ENCODE results near the gene RXYLT1.
A peak's percentile ranks its signal among the peaks of the same experiment; 100 is the strongest.

Gene RXYLT1

DNA sequence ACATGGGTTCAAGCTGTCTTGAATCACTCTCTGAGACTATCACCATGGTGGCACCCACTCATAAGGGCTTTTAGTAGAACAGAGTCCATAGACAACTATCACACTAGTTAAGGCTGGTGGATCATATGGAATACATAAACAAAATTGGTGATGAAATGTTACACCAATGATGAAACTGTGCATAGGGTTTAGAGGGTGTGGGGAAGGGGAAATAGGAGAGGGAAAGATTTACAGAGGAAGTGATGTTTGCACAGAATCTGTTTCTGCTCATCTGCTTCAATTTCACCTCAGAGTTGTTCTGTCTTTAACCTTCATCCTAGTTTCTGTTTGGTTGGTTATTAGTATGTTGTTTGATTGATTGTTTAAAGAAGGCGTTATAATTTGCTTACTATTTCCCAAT is 2.4 kb upstream of the RXYLT1 start:
- DNase-seq (ENCODE audit: insufficient read length, low spot score) (no peak), FAIRE-seq (no peak)
- TF ChIP-seq POLR2A (IDR thresholded peaks at IDR 0.05; ENCODE audit: low read depth, low read length), result no peak

DNA sequence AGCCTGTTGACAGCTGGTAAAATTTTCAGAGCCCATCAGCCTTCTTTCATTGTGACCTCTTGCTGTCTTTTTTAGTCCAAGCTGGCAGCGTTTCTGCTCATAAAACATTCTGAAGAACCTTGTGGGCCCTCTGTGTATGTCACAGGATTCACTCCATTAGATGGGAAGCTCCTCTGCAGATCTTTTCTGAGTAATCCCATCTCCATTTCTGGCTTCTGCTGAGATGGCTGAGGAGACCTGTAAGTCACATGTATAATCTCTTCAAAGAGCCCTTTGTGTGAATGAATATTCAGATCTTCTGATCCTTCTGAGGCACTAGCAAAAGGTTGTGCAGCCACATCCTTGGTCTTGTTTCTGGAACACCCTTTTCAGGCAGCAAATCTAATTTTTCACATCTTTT is 2.8 kb downstream of the RXYLT1 start:
- TF ChIP-seq POLR2A (IDR thresholded peaks at IDR 0.05; ENCODE audit: low read depth, low read length), result no peak
- DNase-seq (ENCODE audit: insufficient read length, low spot score), result no peak
- no peak for FAIRE-seq

DNA sequence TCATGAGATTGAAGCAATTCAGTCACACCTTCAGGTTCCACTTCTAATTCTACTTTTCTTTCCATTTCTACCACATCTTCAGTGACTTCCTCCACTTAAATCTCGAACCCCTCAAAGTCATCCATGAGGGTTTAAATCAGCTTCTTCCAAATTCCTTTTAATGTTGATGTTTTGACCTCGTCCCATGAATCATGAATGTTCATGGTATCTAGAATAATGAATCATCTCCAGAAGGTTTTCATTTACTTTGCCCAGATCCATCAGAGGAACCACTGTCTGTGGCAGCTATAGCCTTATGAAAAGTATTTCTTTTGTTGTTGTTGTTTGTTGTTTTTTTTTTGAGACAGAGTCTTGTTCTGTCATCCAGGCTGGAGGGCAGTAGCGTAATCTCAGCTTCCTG is 7.6 kb downstream of the RXYLT1 start:
- TF ChIP-seq POLR2A (IDR thresholded peaks at IDR 0.05; ENCODE audit: low read depth, low read length), result no peak
- no peak for DNase-seq (ENCODE audit: insufficient read length, low spot score)
- FAIRE-seq, result peak; percentile 65

DNA sequence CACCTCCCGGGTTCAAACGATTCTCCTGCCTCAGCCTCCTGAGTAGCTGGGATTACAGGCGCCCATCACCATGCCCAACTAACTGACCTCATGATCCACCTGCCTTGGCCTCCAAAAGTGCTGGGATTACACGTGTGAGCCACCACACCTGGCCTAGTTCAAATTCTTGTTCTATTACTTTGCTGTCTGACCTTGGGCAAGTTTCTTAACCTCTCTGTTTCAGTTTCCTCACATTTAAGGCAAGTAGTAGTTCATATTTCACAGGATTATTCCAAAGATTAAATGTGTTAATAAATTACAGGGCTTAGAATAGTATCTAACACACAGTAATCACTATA is 10.9 kb downstream of the RXYLT1 start:
- TF ChIP-seq POLR2A (IDR thresholded peaks at IDR 0.05; ENCODE audit: low read depth, low read length), result no peak
- no peak for DNase-seq (ENCODE audit: insufficient read length, low spot score)
- FAIRE-seq, result no peak

DNA sequence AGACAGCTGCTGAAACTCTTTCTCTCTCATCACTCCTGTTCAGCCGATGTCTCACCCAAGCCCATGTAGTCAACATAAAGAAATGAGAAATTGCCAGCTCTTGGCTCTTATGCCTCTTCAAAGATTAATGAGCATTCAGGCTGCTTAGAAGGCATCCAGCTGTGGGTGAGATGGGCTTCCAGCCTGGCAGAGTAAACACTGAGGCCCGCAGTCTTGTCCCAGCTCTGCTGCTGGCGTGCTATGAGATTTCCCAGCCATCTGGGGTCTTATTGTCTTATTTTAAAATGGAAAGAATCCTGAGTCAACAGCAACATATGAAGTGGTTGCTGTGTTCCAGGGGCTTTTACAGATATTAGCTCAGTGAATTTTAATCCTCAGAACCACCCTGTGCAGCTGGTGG is 12.6 kb downstream of the RXYLT1 start:
- no peak for DNase-seq (ENCODE audit: insufficient read length, low spot score)
- TF ChIP-seq POLR2A (IDR thresholded peaks at IDR 0.05; ENCODE audit: low read depth, low read length), result no peak
- FAIRE-seq, result no peak

DNA sequence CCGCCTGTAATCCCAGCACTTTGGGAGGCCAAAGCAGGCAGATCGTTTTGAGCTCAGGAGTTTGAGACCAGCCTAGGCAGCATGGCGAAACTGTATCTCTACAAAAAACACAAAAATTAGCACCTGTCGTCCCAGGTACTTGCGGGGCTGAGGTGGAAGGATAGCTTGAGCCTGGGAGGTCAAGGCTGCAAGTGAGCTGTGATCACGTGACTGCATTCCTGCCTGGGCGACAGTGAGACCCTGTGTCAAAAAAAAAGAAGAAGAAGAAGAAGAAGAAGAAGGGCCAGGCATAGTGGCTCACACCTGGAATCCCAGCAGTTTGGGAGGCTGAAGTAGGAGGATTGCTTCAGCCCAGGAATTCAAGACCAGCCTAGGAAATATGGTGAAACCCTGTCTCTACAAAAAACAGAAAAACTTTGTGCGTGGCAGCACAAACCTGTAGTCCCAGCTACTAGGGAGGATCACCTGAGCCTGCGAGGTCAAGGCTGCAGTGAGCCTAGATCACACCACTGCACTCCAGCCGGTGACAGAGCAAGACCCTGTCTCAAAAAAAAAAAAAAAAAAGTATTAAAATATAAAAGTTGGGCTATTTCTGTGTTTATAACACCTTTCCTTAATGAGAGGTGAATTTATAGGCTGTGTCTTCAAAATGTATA is 15.5 kb downstream of the RXYLT1 start:
- no peak for DNase-seq (ENCODE audit: insufficient read length, low spot score)
- no peak for FAIRE-seq
- TF ChIP-seq POLR2A (IDR thresholded peaks at IDR 0.05; ENCODE audit: low read depth, low read length), result no peak

DNA sequence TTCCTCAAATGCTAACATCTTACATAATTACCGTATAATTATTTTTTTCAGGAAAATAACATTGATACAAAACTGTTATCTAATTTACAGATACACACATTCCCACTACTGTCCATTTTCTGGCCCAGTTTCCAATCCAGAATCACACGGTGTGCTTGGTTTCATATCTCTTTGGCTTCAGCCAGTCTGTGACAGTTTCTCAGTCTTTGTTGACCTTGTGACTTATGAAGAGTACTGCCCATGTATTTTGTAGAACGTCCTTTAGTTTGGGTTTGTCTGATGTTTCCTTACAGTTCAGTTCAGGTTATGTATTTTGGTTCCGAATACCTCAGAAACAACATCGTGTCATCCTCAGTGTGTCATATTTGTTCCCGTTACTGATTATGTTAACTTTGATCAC is 16.2 kb downstream of the RXYLT1 start:
- DNase-seq (ENCODE audit: insufficient read length, low spot score) (no peak), FAIRE-seq (no peak)
- no peak for TF ChIP-seq POLR2A (IDR thresholded peaks at IDR 0.05; ENCODE audit: low read depth, low read length)

DNA sequence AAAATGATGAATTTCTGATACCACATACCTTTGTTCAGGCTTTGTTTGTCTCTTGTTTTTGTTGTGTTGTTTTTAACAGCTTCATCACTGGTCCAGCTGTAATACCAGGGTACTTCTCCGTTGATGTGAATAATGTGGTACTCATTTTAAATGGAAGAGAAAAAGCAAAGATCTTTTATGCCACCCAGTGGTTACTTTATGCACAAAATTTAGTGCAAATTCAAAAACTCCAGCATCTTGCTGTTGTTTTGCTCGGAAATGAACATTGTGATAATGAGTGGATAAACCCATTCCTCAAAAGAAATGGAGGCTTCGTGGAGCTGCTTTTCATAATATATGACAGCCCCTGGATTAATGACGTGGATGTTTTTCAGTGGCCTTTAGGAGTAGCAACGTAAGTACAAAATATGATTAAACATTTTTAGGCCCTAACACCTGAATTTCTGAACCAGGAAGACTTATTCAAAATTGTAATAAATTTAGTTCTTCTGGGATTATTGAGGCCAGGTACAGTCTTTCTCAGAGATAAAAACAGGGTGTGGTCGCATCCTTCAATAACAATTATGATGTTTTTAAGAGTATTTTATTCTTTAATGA is 22.4 kb downstream of the RXYLT1 start:
- DNase-seq (ENCODE audit: insufficient read length, low spot score) (no peak), FAIRE-seq (peak; percentile 86)
- no peak for TF ChIP-seq POLR2A (IDR thresholded peaks at IDR 0.05; ENCODE audit: low read depth, low read length)

DNA sequence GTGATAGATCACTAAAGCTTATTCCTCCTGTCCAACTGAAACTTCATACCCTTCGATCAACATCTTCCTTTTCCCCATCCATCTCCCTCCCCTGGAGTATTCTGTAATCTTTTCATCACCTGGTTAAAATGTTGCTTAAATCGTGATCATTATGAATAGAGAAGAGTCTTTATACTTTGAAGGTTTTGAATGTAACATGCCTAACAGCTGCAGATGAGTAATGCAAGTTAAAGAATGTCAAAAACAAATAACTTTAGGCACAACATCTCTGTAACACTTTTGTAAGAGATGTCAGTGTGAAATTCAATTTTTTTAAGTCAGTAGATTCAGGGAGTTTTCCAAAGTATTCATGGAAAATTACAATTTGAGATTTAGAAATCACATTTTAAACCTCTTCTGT is 25.0 kb downstream of the RXYLT1 start:
- FAIRE-seq (no peak), DNase-seq (ENCODE audit: insufficient read length, low spot score) (no peak)
- no peak for TF ChIP-seq POLR2A (IDR thresholded peaks at IDR 0.05; ENCODE audit: low read depth, low read length)

DNA sequence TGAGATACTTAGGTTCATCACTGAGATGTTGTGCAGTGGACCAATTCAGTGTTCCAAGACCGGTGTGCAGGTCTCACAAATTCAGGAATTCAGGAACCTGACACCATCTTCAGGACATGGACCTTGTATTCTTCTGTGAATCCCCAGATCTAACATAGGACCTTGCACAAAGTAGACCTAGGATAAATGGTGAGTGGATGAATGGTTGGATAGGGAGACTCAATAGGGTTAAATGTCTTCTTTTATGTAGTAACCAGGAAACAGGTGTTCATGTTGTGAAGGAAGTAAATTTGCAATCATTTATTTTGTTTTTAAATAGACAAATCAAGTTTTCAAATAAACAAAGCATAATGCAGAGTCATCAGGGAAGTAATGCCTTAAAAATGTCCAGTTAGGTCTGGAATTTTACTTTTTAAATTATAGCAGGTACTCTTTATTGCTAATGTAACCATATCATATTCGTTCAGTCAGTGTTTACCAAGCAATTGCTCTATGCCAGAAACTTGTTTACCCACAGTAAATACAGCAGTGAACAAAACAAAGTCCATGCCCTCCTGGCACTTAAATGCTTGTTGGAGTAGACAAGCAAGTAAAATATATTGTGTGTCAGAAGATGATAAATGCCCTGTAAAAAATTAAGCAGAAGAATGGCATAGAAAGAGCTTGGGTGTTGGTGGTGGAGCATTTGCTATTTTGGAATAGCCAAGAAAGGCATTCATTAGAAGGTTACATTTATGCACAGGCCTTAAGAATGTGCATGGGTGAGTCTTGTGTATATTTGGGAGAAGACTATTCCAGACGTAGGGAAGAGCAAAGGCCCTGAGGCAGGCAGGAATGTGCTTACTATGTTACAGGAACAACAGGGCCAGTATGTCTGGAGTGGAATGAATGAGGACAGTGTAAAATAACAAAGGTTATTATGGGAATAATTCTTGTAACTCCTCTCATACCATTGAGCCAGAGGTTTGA is 26.3 kb downstream of the RXYLT1 start:
- TF ChIP-seq POLR2A (IDR thresholded peaks at IDR 0.05; ENCODE audit: low read depth, low read length), result no peak
- DNase-seq (ENCODE audit: insufficient read length, low spot score) (no peak), FAIRE-seq (no peak)

DNA sequence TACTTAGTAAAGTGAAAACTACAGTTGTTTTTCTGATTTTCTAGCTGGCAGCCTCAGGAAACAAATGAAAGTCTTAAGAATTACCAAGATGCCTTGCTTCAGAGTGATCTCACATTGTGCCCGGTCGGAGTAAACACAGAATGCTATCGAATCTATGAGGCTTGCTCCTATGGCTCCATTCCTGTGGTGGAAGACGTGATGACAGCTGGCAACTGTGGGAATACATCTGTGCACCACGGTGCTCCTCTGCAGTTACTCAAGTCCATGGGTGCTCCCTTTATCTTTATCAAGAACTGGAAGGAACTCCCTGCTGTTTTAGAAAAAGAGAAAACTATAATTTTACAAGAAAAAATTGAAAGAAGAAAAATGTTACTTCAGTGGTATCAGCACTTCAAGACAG is 28.9 kb downstream of the RXYLT1 start:
- DNase-seq (ENCODE audit: insufficient read length, low spot score), result no peak
- TF ChIP-seq POLR2A (IDR thresholded peaks at IDR 0.05; ENCODE audit: low read depth, low read length), result no peak
- FAIRE-seq, result no peak

DNA sequence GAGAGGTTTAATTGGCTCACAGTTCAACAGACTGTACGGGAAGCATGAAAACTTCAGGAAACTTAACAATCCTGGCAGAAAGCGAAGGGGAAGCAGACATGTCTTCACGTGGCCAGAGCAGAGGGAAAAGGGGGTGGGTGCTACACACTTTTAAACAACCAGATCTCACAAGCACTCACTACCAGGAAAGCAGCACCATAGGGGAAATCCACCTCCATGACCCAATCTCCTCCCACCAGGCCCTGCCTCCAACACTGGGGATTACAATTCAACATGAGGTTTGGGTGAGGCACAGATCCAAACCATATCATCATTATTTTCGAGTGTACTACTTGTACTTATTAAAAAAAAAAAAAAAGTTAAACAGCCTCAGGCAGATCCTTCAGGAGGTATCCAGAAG is 29.9 kb downstream of the RXYLT1 start:
- no peak for TF ChIP-seq POLR2A (IDR thresholded peaks at IDR 0.05; ENCODE audit: low read depth, low read length)
- no peak for FAIRE-seq

DNA sequence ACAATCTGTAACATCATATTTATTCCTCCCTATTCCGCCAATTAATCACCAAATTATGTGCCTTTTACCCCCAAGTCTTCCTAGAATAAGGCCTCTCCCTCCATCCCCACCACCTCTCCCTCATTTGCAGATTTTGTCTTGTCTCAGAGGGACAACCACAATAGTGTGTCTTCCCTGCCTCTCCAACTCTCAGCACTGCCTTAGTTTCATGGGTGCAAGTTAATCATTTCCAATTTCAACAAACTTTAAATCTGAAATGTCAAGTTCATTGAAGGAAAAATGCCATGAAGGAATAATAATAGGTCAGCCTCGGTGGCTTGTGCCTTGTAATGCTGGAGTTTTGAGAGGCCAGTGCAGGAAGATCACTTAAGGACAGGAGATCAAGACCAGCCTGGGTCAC is 31.6 kb downstream of the RXYLT1 start:
- no peak for DNase-seq (ENCODE audit: insufficient read length, low spot score)
- no peak for FAIRE-seq
- no peak for TF ChIP-seq POLR2A (IDR thresholded peaks at IDR 0.05; ENCODE audit: low read depth, low read length)

More for the DNA sequence above, 29.9 kb downstream of the RXYLT1 start:
- no peak for DNase-seq (ENCODE audit: insufficient read length, low spot score)

DNA sequence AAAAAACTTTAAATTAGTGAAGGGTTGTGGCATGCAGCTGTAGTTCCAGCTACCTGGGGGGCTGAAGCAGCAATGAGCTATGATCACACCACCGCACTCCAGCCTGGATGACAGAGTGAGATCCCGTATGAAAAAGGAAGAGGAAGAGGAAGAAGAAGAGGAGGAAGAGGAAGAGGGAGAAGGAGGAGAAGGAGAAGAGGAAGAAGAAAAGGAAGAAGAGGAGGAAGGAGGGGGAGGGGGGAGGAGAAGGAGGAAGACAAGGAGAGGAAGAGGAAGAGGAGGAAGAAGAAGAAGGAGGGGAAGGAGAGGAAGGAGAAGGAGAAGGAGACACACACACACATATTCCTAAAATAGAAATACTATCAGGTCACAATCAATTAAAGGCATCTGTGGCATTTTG is 32.0 kb downstream of the RXYLT1 start:
- FAIRE-seq (no peak), DNase-seq (ENCODE audit: insufficient read length, low spot score) (no peak)
- TF ChIP-seq POLR2A (IDR thresholded peaks at IDR 0.05; ENCODE audit: low read depth, low read length), result no peak

Measured in H54 (cell line).